NCI-H1105 treated with DMSO at 0.1 percent for 48 hours (cell line): ENCODE results near the gene MTF1.
"Not testable (repeated sequence)": the region's sequence is repeated elsewhere in the genome, so short reads cannot be mapped to it uniquely, and the experiment has no call there.

Experiments used
- DNase-seq: peaks from one replicate; lab custom pipeline; 2025; lab: John Stamatoyannopoulos, UW

The MTF1 gene

GRCh38 chr1:37859507-37860345, at the start of gene MTF1:
TSS of gene MTF1 (minus strand) at chr1:37859592. CDS start at chr1:37857658, 1,934 bp downstream.
- DNase-seq, result peak; percentile 96

GRCh38 chr1:37908531-37908930, 49.1 kb upstream of the MTF1 start:
- DNase-seq, result not testable (repeated sequence)

GRCh38 chr1:37907416-37908125, 48.2 kb upstream of the MTF1 start:
- DNase-seq, result not testable (repeated sequence)

- DNase-seq, result not testable (repeated sequence)
These were observed 47.2 kb upstream of the MTF1 start for GRCh38 chr1:37906591-37906990.

GRCh38 chr1:37905727-37906126, 46.3 kb upstream of the MTF1 start:
- no peak for DNase-seq

- DNase-seq, result not testable (repeated sequence)
These were observed 44.5 kb upstream of the MTF1 start for GRCh38 chr1:37903921-37904320.

GRCh38 chr1:37902983-37903382, 43.6 kb upstream of the MTF1 start:
- DNase-seq, result no peak

- no peak for DNase-seq
These were observed 42.5 kb upstream of the MTF1 start for GRCh38 chr1:37901893-37902225.

- no peak for DNase-seq
These were observed 42.0 kb upstream of the MTF1 start for GRCh38 chr1:37901191-37901892.

GRCh38 chr1:37897563-37897962, 38.2 kb upstream of the MTF1 start:
- DNase-seq, result not testable (repeated sequence)

- DNase-seq, result no peak
These were observed 34.3 kb upstream of the MTF1 start for GRCh38 chr1:37893673-37894072.

GRCh38 chr1:37892151-37893047, 33.0 kb upstream of the MTF1 start:
- DNase-seq, result no peak

GRCh38 chr1:37890378-37891014, 31.1 kb upstream of the MTF1 start:
- DNase-seq, result peak; percentile 29

GRCh38 chr1:37888022-37888700, 28.8 kb upstream of the MTF1 start:
- no peak for DNase-seq

GRCh38 chr1:37884145-37884544, 24.8 kb upstream of the MTF1 start:
- no peak for DNase-seq

- no peak for DNase-seq
These were observed 24.3 kb upstream of the MTF1 start for GRCh38 chr1:37883671-37884070.

GRCh38 chr1:37879865-37880264, 20.5 kb upstream of the MTF1 start:
- no peak for DNase-seq

- no peak for DNase-seq
These were observed 18.7 kb upstream of the MTF1 start for GRCh38 chr1:37878071-37878470.

GRCh38 chr1:37875833-37876232, 16.4 kb upstream of the MTF1 start:
- DNase-seq, result no peak

- no peak for DNase-seq
These were observed 13.3 kb upstream of the MTF1 start for GRCh38 chr1:37872692-37873091.

GRCh38 chr1:37868466-37868865, 9.1 kb upstream of the MTF1 start:
- DNase-seq, result no peak
